ENCODE results near the gene WDR81.

WDR81 gene

DNA sequence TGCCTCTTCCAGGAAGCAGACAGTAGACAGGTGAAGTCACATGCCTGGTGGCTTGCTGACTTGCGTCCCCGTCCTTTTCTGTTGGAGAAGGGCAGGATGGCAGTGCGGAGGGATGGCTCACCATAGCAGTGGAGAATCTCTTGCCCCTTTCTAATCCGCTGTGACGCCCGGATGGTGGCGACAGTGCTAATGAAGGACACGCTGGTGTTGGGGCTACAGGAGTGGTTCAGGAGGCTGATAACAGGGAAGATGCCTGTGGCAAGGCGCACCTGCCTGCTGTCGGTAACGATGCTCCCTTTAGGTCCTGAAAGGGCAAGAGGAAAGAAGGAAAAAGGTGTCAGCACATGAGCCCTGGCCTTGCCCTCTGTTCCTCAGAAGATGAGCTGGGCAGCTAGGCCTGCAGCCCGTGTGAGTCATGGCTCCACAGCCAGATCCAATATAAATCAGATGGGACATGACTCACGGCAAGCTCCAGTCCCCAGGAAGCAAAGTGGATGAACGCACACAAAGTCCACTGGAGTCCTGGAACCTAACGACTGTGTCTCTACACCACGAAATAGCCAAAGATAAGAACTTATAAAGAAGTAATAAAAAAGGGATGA is 62.9 kb downstream of the WDR81 start:
- peak; percentile 90 for DNase-seq (ENCODE audit: low read depth)
- no peak overlapping the region for H3K4me3 ChIP-seq (ENCODE audit: low read length)
- no peak for TF ChIP-seq CTCF (conservative IDR thresholded peaks at IDR 0.05; ENCODE audit: low read length)
